Body of pancreas (tissue), 4 donors: ENCODE data around the gene F8.
"Not testable (repeated sequence)": the region's sequence is repeated elsewhere in the genome, so short reads cannot be mapped to it uniquely, and the experiment has no call there.

ENCODE experiments used
- CTCF ChIP-seq, 7 experiments: fragments of 450-650 bp in 4 of 7; fragments of 200-600 bp in 3 of 7; sonication (generic) in 3 of 7; IDR thresholded peaks; one replicate each; pipeline ENCODE4 v1.5.1; 2016 to 2019; ENCODE audit warnings: antibody characterized with exemption in 7 of 7
- POLR2A ChIP-seq, 3 donors: fragments of 450-650 bp; IDR thresholded peaks; one replicate each; pipeline ENCODE4 v1.6.1; 2016; ENCODE audit warnings: antibody characterized with exemption in 3 of 3, mild to moderate bottlenecking in 2 of 3

- TF ChIP-seq CTCF, POLR2A (IDR thresholded peaks at IDR 0.05): not testable (repeated sequence)
Observed at GRCh38 chrX:154939265-154939664, 83.3 kb downstream of the F8 start.
